GM21367 (cell line): ENCODE data around the gene IFNGR2.
A peak's percentile ranks its signal among the peaks of the same experiment; 100 is the strongest.
"Not testable (repeated sequence)": the region's sequence is repeated elsewhere in the genome, so short reads cannot be mapped to it uniquely, and the experiment has no call there.

Experiments used
- ATAC-seq: cut with Tn5 transposase; IDR thresholded peaks from one replicate; pipeline ENCODE4 v1.9.1; 2021; ENCODE audit not compliant: unreplicated experiment

IFNGR2 gene

GRCh38 chr21:33375101-33375644 is 28.0 kb upstream of the IFNGR2 start:
- ATAC-seq = no peak

- no peak for ATAC-seq
Measured at GRCh38 chr21:33377221-33377920, 25.8 kb upstream of the IFNGR2 start.

DNA sequence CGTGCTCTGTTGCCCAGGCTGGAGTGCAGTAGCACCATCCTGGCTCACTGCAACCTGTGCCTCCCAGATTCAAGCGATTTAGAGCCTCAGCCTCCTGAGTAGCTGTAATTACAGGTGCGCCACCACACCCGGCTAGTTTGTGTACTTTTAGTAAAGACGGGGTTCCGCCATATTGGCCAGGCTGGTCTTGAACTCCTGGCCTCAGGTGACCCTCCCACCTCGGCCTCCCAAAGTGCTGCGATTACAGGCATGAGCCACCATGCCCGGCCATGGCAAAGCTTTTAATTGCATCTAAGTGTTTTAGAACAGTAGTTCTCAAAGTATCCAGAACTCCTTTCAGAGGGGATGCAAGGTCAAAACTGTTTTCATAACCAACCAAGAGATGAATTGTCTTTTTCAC is 25.1 kb upstream of the IFNGR2 start:
- ATAC-seq = no peak

- not testable (repeated sequence) for ATAC-seq
Measured at GRCh38 chr21:33379934-33380333, 23.3 kb upstream of the IFNGR2 start.

DNA sequence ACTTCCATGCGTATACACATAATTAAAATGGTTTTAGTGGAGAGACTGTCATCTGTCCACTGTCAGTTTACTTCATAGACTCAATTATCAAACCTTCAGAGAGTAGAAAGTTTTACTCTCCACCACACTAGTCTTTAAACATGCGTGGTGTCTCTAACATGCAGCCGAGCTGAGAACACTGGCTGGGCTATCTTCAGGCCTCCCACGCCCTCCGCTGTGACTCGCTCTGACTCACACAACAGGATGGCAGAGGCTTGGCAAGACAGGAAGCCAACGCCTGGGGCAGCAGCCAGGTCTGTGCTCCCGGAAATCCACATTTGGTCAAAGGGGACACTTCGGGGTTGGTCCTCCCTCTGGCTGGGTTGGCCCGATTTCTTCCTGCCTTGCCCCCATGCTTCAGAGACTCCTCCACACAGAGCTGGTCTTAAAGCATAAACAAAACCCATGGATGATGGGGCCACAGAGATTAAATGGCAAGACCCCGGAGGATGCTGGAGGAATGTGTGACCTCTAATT is 22.7 kb upstream of the IFNGR2 start:
- ATAC-seq = peak; percentile 49

DNA sequence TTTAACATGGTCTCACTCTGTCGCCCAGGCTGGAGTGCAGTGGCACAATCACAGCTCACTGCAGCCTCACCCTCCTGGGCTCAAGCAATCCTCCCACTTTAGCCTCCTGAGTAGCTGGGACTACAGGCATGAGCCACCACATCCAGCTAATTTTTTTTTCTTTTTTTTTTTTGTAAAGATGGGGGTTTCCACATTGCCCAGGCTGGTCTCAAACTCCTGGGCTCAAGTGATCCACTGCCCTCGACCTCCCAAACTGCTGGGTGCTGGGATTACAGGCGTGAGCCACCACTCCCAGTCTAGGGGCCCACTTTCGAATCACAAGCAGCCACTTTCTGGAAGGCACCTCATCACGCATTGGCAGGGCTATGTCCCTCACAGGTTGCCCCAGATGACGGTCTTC is 21.8 kb upstream of the IFNGR2 start:
- ATAC-seq = not testable (repeated sequence)

DNA sequence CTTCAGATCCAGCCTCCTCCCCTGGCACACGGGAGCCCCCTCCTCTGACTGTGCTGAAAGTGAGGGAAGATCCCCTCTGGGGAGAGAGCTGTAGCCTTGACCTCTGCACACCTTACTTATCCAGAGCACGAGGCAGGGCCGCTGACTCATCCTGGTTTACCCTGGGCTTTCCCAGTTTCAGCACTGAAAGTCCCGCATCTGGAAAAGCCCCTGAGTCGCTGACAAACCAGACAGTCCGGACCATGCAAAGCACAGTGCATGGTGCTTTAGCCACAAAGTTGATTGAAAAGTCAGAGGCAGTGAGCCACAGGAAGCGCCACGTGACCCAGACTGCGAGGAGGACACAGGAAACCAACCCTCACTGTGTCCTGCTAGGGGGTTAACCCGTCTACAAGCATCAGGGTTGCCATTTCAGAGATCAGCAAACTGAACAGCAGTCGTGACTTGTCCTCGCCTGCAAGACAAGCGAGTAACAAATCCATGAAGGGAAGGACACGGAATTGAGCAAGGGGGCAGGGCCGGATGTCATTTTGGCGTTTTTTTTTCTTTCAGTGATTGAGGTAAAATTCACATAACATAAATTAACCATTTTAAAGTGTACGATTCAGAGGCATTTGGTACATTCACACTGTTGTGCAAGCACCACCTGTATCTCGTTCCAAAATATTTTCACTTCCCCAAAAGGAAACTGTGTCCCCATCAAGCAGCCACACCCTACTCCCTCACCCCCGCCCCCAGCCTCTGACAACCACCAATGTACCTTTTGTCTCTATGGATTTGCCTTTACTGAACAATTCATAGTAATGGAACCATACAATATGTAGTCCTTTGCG is 19.9 kb upstream of the IFNGR2 start:
- ATAC-seq = peak; percentile 62

DNA sequence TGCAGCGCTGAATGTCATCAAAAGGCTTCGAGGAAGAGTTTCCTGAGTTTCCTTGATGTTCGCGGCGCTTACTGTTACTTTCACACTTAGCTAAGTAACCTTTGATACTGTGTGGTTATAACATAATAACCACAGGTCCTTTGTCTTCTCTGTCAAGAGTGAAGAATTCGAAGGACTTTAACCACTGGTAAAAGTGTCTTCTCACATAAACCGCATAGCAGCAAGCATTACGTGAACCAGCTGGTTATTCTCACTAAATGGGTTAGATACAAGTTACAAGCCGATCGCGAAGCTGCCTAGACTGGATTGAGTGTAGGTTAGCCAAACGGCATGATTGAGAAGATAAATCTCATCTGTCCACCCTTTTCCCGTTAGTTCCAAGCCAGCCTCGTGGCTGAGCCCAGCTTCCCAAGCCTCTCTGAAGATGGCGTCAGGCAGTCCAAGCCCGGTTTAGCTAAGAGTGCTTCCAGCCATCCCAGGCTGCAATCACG is 18.3 kb upstream of the IFNGR2 start:
- no peak for ATAC-seq

- no peak for ATAC-seq
Measured at GRCh38 chr21:33386222-33386784, 16.9 kb upstream of the IFNGR2 start.

DNA sequence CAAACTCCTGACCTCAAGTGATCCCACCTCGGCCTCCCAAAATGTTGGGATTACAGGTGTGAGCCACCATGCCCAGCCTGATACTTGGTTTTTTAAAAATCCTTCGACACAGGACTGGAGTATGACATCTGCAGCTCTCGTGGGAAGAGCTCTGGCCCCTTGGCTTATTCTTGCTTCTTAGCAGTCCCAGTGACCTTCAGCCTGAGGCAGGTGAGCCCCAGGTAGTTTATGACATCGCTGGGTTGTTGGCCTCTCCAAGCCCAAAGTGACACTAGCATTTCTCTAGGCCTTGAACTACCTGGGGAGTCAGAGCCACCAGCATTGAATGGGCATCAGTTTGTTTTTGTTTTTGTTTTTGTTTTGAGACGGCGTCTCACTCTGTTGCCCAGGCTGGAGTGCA is 15.9 kb upstream of the IFNGR2 start:
- no peak for ATAC-seq

DNA sequence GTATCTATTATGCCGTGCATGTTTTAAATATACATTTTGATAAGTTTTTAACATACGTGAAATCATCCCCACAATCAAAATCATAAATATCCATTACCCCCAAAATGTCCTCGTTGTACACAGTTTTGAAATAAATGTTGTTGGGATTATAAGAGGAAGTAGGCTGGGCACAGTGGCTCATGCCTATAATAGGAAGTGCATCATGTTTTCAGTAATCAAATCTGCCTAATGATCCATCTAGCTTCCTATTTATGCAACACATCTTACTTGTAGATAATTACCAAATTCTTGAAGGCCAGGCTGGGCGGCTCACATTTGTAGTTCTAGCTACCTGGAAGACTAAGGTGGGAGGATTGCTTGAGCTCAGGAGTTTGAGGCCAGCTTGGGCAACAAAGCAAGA is 15.0 kb upstream of the IFNGR2 start:
- no peak for ATAC-seq

DNA sequence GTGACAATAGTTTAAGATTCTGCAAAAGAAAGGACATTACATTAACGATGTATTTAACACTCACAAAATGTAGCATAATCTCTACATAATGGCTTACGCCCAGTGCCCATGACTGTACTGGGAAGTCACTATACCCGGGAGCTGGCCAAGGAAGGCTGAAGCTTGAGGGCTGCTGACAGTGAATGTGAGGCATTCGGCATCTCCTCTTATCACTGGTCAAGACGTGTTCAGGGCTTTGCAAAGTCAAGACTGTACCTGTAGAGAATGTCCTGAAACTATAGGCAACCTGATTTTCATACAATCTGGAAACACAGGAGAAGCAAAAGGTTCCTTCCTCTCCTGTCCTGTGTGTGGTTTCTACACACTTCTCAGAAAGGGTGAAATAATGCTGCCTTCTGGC is 12.7 kb upstream of the IFNGR2 start:
- ATAC-seq = no peak

- ATAC-seq = no peak
Measured at GRCh38 chr21:33391656-33392055, 11.6 kb upstream of the IFNGR2 start.

DNA sequence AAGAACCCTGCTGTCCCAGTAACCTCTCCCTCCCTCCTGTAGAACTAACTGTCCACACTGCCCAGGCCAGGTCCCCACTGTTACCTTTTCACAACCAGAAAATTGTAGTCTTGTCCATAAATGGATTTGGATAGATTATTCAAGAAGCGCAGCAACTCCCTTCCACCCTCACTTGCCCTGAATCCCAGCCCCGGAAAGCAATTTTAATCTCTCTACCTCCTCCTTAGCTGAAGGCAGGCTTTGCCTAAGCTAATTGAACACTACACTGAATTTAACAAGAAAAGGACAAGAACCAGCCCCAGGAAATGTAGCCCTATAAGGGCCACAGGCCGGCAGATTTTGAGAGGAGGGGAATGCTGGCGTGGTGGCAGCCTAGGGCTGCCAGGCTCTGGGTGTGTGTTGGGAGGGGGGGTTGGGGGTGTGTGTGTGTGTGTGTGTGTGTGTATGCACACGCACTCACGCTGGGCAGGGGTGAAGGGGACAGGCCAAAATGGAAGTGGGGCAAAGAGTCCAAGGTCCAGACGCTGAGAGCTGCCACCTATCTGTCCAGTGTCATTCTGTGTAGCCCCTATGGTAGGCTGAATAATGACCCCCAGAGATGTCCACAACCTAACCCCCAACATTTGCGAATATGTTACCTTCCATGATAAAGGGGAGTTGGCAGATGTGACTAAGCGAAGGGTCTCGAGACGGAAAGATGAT is 10.8 kb upstream of the IFNGR2 start:
- ATAC-seq = no peak

GRCh38 chr21:33393348-33393747 is 9.9 kb upstream of the IFNGR2 start:
- ATAC-seq = no peak

DNA sequence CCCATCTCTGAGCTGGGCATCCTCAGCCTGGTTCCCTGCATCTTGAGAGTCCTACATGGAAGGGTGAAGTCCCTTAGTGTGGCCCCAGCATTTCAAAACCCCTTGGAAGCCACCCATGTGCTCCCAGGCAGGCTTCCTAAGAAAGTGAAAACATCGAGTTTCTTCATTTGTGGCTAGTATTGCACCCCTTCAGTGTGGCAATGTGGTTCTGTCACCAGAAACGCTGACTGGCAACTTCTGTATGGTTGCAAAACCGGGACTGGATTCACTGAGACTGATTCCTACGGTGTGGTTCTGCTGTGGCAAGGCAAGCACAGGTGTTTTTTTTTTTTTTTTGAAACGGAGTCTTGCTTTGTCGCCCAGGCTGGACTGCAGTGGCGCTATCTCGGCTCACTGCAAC is 9.0 kb upstream of the IFNGR2 start:
- ATAC-seq = no peak

- ATAC-seq = no peak
Measured at GRCh38 chr21:33395891-33396331, 7.3 kb upstream of the IFNGR2 start.

DNA sequence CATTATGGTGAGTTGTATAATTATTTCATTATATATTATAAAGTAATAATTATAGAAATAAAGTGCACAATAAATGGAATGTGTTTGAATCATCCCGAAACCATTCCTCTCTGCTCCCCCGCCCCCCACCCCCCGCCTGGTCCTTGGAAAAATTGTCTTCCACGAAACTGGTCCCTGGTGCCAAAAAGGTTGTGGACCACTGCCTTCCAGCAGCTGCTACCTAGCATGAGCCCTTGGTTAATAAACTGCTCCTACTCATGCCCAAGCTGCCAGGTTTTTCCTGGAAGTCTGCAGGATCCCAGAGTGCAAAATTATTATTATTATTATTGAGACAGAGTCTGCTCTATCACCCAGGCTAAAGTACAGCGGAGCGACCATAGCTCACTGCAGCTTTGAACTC is 6.8 kb upstream of the IFNGR2 start:
- no peak for ATAC-seq

GRCh38 chr21:33396951-33397350 is 6.3 kb upstream of the IFNGR2 start:
- no peak for ATAC-seq

DNA sequence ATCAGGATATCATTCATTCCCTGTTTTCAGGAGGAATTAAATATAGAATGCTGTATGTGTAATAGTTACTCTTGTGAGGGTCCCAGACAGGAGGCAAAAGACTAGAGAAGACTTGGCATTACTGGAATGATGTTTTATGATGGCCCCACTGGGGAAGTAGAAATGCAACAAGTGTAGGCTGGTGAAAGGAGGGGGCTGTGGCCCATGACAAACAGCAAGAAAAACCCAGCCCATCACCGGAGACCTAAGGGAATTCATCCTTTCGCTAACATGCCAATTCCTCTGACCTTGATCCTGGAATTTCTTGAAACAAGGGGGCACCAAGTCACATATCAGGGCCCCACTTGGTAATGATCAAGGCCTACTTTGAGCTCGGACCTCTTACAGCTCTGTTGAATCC is 5.5 kb upstream of the IFNGR2 start:
- ATAC-seq = no peak

- no peak for ATAC-seq
Measured at GRCh38 chr21:33398361-33398760, 4.9 kb upstream of the IFNGR2 start.
